Neutrophil (primary cell): ENCODE results near the gene ZNF574.

Experiments
- H3K27ac ChIP-seq: fragments of 200-600 bp; sonication (generic); 2 replicates; pipeline ENCODE4 v1.5.1; 2016; ENCODE audit warnings: mild to moderate bottlenecking, moderate library complexity
- H3K27me3 ChIP-seq: fragments of 200-600 bp; sonication (generic); 2 replicates; pipeline ENCODE4 v1.6.0; 2016; ENCODE audit warnings: mild to moderate bottlenecking
- H3K36me3 ChIP-seq: fragments of 200-600 bp; sonication (generic); 2 replicates; pipeline ENCODE4 v1.5.1; 2017
- H3K4me1 ChIP-seq, 2 experiments: fragments of 200-600 bp in 1 of 2; sonication (generic) in 1 of 2; 1 replicate in 1 of 2; 2 replicates in 1 of 2; pipeline versions ENCODE4 v1.5.1 to v1.6.1; 2013 to 2016; ENCODE audit warnings: low read depth in 1 of 2, low read length in 1 of 2, mild to moderate bottlenecking in 1 of 2, moderate library complexity in 1 of 2; ENCODE audit not compliant: control insufficient read depth in 1 of 2, insufficient read depth in 1 of 2
- H3K4me3 ChIP-seq, 2 experiments: fragments of 200-600 bp in 1 of 2; sonication (generic) in 1 of 2; 1 replicate in 1 of 2; 2 replicates in 1 of 2; pipeline ENCODE4 v1.5.1; 2013 to 2016; ENCODE audit warnings: low read depth in 1 of 2, low read length in 1 of 2, mild to moderate bottlenecking in 1 of 2, moderate library complexity in 1 of 2
- H3K9me3 ChIP-seq: fragments of 200-600 bp; sonication (generic); 2 replicates; pipeline ENCODE4 v1.5.1; 2016
- CTCF ChIP-seq: fragments of 200-600 bp; sonication (generic); IDR thresholded peaks from 2 replicates; pipeline ENCODE4 v1.5.1; 2016; ENCODE audit warnings: antibody characterized with exemption

The ZNF574 gene

GRCh38 chr19:42091742-42092141, 15.8 kb downstream of the ZNF574 start:
- H3K4me1 ChIP-seq = no peaks in the 10 kb centered on the region
- H3K36me3 ChIP-seq = no peaks in the 10 kb centered on the region
- TF ChIP-seq CTCF = no peak
- no peak overlapping the region for H3K27ac ChIP-seq
- no peak overlapping the region for H3K4me3 ChIP-seq
- H3K27me3 ChIP-seq = no peaks in the 10 kb centered on the region
- no peaks in the 10 kb centered on the region for H3K9me3 ChIP-seq

- H3K36me3 ChIP-seq = no peaks in the 10 kb centered on the region
- H3K27ac ChIP-seq = no peak overlapping the region
- no peaks in the 10 kb centered on the region for H3K4me1 ChIP-seq
- H3K27me3 ChIP-seq = no peaks in the 10 kb centered on the region
- no peak overlapping the region for H3K4me3 ChIP-seq
- no peaks in the 10 kb centered on the region for H3K9me3 ChIP-seq
- TF ChIP-seq CTCF = no peak
These were observed 16.4 kb downstream of the ZNF574 start for GRCh38 chr19:42092350-42092749.

GRCh38 chr19:42093505-42093904, 17.5 kb downstream of the ZNF574 start:
- Histone ChIP-seq H3K9me3 (no peaks in the 10 kb centered on the region), H3K4me1 (no peaks in the 10 kb centered on the region), H3K4me3 (no peak overlapping the region), H3K36me3 (no peaks in the 10 kb centered on the region), H3K27me3 (no peaks in the 10 kb centered on the region), H3K27ac (no peak overlapping the region)
- TF ChIP-seq CTCF = no peak

- H3K9me3 ChIP-seq = no peaks in the 10 kb centered on the region
- no peak for TF ChIP-seq CTCF
- no peaks in the 10 kb centered on the region for H3K27me3 ChIP-seq
- no peak overlapping the region for H3K4me3 ChIP-seq
- H3K4me1 ChIP-seq = no peaks in the 10 kb centered on the region
- no peak overlapping the region for H3K27ac ChIP-seq
- no peaks in the 10 kb centered on the region for H3K36me3 ChIP-seq
These were observed 18.0 kb downstream of the ZNF574 start for GRCh38 chr19:42093926-42094325.

GRCh38 chr19:42095142-42095813, 19.3 kb downstream of the ZNF574 start:
- Histone ChIP-seq H3K36me3 (no peaks in the 10 kb centered on the region), H3K4me1 (no peaks in the 10 kb centered on the region), H3K27ac (no peak overlapping the region), H3K4me3 (no peak overlapping the region), H3K9me3 (no peaks in the 10 kb centered on the region), H3K27me3 (no peaks in the 10 kb centered on the region)
- TF ChIP-seq CTCF = no peak
